GM10266 (cell line): ENCODE results near the gene LANCL2.

ENCODE experiments used
- DNase-seq: peaks from one replicate; pipeline ENCODE4 v3.0.0; 2012; ENCODE audit errors: extremely low spot score
- CTCF ChIP-seq: IDR thresholded peaks from 2 replicates; pipeline ENCODE4 v1.5.1; 2012; ENCODE audit warnings: mild to moderate bottlenecking, low read depth; ENCODE audit not compliant: control insufficient read depth, insufficient read depth; ENCODE audit errors: missing control alignments

LANCL2 gene

DNA sequence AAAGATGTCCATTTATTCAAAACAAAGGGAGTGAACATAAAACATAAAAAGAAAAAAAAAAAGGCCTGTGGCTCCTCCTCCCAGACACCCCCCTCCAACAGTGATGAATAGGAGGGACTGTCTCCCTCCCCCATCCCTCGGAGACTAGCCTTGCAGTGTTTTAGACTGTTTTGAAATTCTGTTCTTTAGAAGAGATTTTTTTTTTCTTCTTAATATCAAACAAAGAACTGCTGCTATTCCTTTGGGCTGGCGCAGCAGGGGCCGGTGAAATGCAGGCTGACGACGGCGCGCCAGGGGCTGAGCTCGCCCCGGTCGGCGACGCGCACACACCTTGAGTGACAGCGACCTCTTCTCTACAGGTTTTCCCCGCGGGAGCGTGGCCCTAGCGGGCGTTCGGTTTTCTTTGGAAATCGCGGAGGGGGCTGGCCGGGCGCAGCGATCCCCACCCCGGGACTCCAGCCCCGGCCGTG, at the start of gene LANCL2:
Gene LANCL2 (plus strand): TSS at position 133 of the 470 bp plus-strand sequence. CDS start 689 bp downstream, outside the sequence.
- no peak for TF ChIP-seq CTCF
- no peak for DNase-seq

GRCh38 chr7:55325371-55325792, 39.8 kb upstream of the LANCL2 start:
- no peak for DNase-seq

DNA sequence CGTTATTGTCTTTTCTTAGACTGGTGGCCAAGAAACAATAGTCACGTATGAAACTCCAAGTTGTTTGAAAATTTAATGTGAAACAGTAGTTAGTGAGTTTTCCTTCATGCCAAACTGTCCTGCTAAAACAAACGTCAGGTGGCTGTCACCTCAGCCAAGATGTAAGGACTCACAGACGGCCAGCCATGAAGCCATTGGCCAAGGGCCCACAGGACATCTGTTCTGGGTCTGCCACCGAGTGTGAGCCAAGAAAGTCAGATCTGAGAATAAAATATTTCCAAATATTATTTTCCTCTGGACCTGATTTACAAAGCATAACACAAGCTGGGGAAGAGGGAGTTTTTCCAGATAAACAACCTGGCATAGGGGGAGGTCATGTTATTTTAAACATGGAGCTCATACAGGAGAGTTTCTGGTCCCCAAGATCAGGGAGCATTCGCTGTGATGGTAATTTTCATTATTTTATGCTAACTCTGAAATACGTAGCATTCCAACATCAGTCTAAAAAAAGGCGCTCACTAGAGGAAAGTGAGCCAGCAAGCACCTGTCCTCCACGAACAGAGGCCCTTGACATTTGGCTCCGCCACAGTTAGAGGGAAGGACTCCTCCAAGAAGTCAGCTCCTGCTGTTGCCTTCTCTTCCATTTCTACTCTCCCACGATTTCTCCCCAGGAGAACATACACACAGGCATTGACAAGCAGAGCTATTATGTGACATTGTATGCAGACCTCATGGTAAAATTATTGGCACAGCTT, 38.9 kb upstream of the LANCL2 start:
- no peak for TF ChIP-seq CTCF
- no peak for DNase-seq

More at GRCh38 chr7:55325371-55325792, 39.8 kb upstream of the LANCL2 start:
- no peak for TF ChIP-seq CTCF

GRCh38 chr7:55326945-55327626, 38.1 kb upstream of the LANCL2 start:
- no peak for TF ChIP-seq CTCF
- no peak for DNase-seq

- no peak for DNase-seq
- no peak for TF ChIP-seq CTCF
Observed at GRCh38 chr7:55335151-55335550, 30.0 kb upstream of the LANCL2 start.

DNA sequence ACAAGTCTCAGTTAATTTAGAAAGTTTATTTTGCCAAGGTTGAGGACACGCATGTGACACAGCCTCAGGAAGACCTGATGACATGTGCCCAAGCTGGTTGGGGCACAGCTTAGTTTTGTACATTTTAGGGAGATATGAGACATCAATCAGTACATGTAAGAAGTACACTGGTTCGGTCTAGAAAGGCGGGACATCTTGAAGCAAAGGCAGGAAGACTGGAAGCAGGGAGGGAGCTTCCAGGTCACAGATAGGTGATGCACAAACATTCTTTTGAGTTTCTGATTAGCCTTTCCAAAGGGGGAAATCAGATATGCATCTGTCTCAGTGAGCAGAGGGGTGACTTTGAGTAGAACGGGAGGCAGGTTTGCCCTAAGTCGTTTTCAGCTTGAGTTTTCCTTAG, 29.4 kb upstream of the LANCL2 start:
- no peak for DNase-seq
- TF ChIP-seq CTCF, result no peak

DNA sequence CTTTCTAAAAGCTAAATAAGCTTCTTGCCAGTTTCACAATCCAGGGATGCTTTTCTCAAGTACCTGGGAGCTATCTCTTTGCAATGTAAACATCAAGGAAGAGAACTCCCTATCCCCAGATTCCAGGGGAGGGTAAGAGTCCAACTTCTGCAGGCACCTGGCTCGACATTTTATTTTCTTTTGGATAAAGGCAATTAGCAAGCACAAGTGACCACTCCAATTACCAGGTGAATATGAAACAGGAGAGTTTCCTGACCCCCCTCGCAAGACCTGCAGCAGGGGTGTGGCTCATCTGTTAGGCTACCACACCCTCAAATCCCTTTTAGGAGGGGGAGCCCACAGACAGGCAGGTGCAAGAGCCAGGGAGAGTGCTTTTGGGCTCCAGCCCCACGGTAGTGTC, 28.6 kb upstream of the LANCL2 start:
- no peak for TF ChIP-seq CTCF
- DNase-seq, result no peak
